Muscle layer of duodenum (tissue), 2 donors: Measurements from ENCODE around the gene NEURL1.
"Not testable (repeated sequence)": the region's sequence is repeated elsewhere in the genome, so short reads cannot be mapped to it uniquely, and the experiment has no call there.

ENCODE experiments used
- H3K27ac ChIP-seq: one replicate; pipeline ENCODE4 v1.7.0; 2013; ENCODE audit warnings: mild to moderate bottlenecking, low read length
- H3K27me3 ChIP-seq: one replicate; pipeline ENCODE4 v1.7.0; 2013; ENCODE audit warnings: low read depth, mild to moderate bottlenecking, control low read depth, low read length
- H3K36me3 ChIP-seq, 2 donors: one replicate each; pipeline ENCODE4 v1.7.0; 2013; ENCODE audit warnings: low read length in 2 of 2, control low read depth in 1 of 2, mild to moderate bottlenecking in 1 of 2; ENCODE audit not compliant: insufficient read depth in 2 of 2, control insufficient read depth in 1 of 2
- H3K4me1 ChIP-seq, 2 donors: one replicate each; pipeline ENCODE4 v1.7.0; 2013; ENCODE audit warnings: low read length in 2 of 2, mild to moderate bottlenecking in 2 of 2, control low read depth in 1 of 2, moderate library complexity in 1 of 2; ENCODE audit not compliant: insufficient read depth in 2 of 2, control insufficient read depth in 1 of 2
- H3K4me3 ChIP-seq, 2 donors: one replicate each; pipeline ENCODE4 v1.7.0; 2013; ENCODE audit warnings: low read length in 2 of 2, low read depth in 1 of 2, mild to moderate bottlenecking in 1 of 2
- H3K9me3 ChIP-seq, 2 donors: one replicate each; pipeline ENCODE4 v1.7.0; 2013; ENCODE audit warnings: low read length in 2 of 2, control low read depth in 1 of 2, mild to moderate bottlenecking in 1 of 2; ENCODE audit not compliant: control insufficient read depth in 1 of 2
- donor health status: healthy.

Gene NEURL1

DNA sequence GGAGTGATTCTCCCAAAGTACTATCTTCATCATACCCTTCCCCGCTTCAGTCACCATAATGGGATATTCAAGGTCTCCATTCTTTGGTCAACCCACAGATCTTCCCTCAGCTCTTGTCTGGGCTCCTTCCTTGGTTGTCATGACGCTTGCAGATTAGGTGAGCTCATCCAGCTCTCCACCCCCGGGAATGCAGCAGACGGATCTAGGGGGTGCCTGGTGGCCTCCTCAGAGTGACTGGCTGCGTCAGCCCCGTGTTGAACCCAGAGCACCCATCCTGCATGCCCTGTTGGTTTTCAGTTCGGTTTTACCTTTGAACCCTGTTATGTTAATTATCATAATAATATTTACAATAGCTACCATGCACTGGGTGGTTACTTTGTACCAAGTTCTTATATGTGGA is 6.4 kb downstream of the NEURL1 start:
- Histone ChIP-seq H3K27ac (no peak overlapping the region), H3K4me1 (peaks cover 0 to 3% of the 10 kb centered on the region in 2 donors), H3K27me3 (peaks cover 5% of the 10 kb centered on the region), H3K4me3 (no peak overlapping the region), H3K36me3 (no peaks in the 10 kb centered on the region), H3K9me3 (no peaks in the 10 kb centered on the region)

DNA sequence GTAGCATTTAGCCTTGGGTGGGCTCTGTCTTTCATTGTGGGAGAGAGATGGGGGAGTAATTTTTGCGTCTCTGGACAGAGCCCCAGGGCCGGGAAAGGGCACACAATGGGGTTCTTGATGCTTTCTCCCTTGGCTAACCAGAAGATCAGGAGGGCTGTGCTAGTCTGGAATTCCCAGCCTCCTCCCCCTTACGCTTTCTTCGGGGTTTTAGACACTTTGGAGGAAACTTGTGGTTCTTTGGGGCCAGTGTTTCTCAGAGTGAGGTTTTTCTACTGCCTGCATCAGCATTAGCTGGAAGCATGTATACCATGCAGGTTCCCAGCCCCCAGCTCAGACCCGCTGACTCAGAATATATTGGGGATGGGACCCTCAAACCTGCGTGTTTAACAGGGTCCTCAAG is 7.0 kb downstream of the NEURL1 start:
- H3K27ac ChIP-seq = no peak overlapping the region
- H3K27me3 ChIP-seq = no peaks in the 10 kb centered on the region
- H3K4me3 ChIP-seq = no peak overlapping the region
- no peaks in the 10 kb centered on the region for H3K36me3 ChIP-seq
- peaks cover 0 to 3% of the 10 kb centered on the region in 2 donors for H3K4me1 ChIP-seq
- H3K9me3 ChIP-seq = no peaks in the 10 kb centered on the region

DNA sequence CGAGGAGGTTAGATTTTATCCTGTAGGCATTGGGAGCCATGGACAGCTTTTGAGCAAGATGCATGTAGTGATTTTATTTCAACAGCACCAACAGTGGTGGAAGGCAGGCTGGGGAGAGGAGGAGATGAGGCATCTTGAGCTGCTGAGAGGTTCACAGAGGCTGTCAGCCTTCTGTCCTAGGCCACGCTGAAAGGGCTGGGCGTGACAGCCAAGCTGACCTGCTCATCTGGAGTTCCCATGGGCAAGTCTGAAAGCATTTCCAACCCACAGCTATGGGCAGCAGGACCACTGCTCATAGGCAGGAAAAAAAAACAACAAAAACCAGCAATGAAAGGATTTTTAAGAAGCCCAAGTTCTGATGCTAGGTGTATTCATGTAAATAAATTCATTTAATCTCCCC is 7.7 kb downstream of the NEURL1 start:
- H3K9me3 ChIP-seq = no peaks in the 10 kb centered on the region
- H3K4me3 ChIP-seq = no peak overlapping the region
- H3K36me3 ChIP-seq = no peaks in the 10 kb centered on the region
- peaks cover 0 to 3% of the 10 kb centered on the region in 2 donors for H3K4me1 ChIP-seq
- H3K27me3 ChIP-seq = no peaks in the 10 kb centered on the region
- no peak overlapping the region for H3K27ac ChIP-seq

DNA sequence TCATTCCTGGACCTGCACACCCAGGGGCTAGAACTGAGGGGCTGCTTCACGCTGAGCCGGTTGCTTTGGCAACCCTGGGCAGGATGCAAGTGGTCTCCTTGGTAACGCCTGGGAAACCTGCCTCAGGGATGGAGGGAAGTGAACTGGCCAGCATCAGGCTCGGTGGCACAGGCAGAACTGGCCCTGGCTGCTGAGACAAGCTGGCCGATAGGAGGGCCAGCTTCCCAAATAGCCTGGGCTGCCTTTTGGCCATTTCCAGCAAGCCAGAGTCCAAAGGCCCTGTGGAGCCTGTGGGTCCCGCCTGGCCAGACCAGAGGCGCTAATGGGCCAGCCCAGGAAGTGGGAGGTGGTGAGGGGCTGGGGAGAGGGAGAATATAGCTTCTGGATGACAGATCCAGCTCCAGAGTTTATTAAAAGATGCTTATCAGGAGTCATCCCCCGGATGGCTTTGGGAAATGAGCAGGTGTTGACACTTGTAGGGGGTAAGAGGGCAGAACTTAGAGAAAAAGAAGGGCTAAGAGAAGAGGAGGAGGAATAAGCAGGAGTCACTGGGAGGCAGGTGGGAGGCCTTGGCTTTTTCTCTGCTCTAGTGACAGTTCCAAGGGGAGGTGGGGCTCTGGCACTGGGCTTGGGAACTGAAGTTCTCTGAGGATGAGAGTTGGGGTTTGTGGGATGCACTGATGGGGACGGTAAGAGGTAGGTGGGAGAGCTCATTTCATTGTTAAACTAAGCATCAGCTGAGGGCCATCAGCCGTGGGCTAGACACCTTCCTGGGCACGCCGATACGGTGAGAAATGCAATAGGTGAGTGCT is 9.6 kb downstream of the NEURL1 start:
- H3K36me3 ChIP-seq = no peaks in the 10 kb centered on the region
- H3K4me1 ChIP-seq = peaks cover 0 to 3% of the 10 kb centered on the region in 2 donors
- no peaks in the 10 kb centered on the region for H3K9me3 ChIP-seq
- H3K4me3 ChIP-seq = no peak overlapping the region
- no peaks in the 10 kb centered on the region for H3K27me3 ChIP-seq
- no peak overlapping the region for H3K27ac ChIP-seq

DNA sequence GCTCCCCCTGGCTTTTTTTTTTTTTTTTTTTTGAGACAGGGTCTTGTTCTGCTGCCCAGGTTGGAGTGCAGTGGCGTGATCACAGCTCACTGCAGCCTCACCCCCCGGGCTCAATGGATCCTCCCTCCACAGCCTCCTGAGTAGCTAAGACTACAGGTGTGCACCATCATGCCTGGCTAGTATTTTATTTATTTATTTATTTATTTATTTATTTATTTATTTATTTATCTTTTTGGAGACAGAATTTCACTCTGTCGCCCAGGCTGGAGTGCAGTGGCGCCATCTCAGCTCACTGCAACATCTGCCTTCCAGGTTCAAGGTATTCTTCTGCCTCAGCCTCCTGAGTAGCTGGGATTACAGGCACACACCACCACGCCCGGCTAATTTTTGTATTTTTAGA is 10.3 kb downstream of the NEURL1 start:
- H3K27ac ChIP-seq, H3K36me3 ChIP-seq, H3K4me1 ChIP-seq, H3K4me3 ChIP-seq, H3K9me3 ChIP-seq, H3K27me3 ChIP-seq: not testable (repeated sequence)

DNA sequence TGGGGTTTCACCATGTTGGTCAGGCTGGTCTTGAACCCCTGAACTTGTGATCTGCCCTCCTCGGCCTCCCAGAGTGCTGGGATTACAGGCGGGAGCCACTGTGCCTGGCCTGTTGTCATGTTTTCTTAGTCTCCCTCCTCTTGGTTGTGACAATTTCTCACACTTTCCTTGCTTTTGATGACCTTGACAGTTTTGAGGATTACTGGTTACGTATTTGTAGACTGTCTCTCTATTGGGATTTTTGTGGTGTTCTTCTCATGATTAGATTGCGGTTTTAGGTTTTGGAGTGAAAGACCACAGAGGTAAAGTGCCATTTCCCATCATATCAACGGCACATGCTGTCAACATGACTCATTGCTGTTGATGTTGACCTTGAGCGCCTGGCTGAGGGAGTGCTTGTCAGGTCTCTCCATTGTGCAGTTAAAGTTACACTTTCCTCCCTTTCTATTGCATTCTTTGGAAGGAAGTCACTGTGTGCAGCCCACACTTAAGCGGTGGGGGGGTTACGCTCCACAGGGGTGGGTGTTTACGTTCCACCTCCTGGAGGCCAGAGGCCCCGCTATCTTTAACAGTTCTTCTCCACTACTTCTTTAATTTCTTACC is 10.8 kb downstream of the NEURL1 start:
- no peak overlapping the region for H3K27ac ChIP-seq

DNA sequence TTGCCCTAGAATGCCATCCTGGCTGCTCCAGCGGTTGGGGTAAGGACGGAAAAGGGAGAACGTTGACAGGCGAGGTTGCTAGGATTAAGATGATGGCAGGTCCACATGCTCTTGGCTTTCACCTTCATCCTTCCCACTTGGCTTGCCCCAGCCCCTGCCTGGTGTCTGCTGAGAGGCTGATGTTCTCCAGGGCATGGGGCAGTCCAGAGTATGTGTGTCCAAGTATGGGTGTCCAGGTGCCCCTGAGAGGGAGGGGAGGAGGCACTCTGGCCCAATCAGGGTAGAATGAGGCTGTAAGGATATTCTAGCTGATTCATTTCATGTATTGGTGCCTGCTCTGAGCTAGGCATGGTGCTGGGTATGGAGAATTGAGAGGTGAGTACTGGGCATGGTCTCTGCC is 12.6 kb downstream of the NEURL1 start:
- H3K4me1 ChIP-seq = no peaks in the 10 kb centered on the region
- no peaks in the 10 kb centered on the region for H3K36me3 ChIP-seq
- H3K4me3 ChIP-seq = no peak overlapping the region
- H3K9me3 ChIP-seq = no peaks in the 10 kb centered on the region
- H3K27ac ChIP-seq = no peak overlapping the region
- no peaks in the 10 kb centered on the region for H3K27me3 ChIP-seq

More for the DNA sequence above, 10.8 kb downstream of the NEURL1 start:
- peaks cover 0 to 3% of the 10 kb centered on the region in 2 donors for H3K4me1 ChIP-seq
- no peaks in the 10 kb centered on the region for H3K27me3 ChIP-seq
- H3K36me3 ChIP-seq = no peaks in the 10 kb centered on the region
- H3K4me3 ChIP-seq = no peak overlapping the region
- H3K9me3 ChIP-seq = no peaks in the 10 kb centered on the region

DNA sequence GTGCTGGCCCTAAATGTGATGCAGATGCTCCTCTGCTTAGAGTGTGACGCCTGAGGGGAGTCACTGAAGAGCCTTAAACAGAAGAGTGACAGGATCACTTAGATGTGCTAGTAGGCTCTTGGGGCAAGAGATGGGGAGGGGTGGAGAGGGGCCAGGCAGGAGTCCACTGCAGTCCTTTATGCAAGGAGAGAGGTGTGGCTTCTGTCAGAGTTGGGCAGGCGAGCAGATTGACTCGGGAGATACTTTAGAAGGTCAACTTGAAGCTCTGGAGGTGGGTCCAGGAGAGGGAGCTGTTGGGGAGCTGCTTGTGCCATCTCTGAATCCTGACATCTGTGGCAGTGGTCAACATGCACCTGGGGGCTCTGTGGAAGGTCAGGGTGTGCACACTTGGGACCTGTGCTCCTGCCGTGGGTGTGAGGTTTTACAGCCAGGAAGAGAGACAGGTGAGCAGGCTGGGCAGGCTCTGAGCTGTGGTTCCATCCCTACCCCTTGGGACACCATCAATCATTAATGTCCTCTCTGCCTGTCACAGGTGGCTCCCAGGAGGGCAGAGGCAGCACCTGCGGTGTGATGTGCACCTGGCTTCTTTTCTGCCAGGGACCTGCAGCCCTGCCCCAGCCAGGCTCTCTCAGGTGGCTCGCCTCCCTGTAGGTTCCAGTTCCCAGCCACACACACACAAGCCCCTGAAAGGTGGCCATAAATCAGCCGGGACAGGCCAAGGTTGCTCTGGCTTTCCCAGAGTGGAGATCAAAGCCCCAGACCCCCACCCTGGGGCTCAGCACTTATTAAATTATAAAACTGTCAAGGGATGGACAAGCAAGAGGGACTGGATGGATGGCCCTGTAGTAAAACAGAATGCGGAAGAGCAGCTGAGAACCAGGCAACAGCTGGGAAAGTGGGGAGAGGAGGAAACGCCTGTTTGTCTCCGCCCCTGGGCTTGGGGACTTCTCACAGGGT is 14.0 kb downstream of the NEURL1 start:
- Histone ChIP-seq H3K9me3 (no peaks in the 10 kb centered on the region), H3K36me3 (no peaks in the 10 kb centered on the region), H3K4me1 (no peaks in the 10 kb centered on the region), H3K27ac (no peak overlapping the region), H3K4me3 (no peak overlapping the region), H3K27me3 (no peaks in the 10 kb centered on the region)

DNA sequence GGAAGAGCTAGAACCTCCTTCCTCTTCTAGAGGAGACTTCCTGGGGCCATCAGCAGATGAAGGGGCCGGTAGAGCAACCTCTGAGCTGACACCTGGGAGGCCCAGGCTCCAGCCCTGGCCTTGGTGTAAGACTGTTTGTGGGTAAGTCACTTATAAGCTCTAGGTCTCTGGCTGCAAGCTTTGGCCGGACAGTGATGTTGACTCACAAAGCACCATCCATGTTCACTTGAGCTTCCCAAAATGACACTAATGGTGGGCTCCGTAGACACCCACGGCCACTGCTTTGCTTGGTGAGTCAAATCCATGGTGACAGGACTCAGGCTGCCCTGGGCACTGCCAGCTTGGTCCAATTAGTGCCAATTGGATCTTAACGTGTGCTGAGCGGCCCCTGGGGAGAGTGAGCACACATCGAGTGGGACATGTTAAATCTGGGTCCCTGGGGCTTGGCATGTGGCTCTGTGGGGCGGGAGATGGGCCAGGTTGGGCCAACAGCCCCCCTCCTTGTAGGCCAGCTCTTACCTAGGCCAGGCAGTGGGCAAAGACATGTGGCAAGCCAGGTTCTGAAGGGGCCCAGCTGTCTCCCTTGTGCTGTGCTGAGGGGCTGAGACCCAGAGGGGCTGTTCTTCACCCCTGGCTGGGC is 16.7 kb downstream of the NEURL1 start:
- H3K36me3 ChIP-seq = no peaks in the 10 kb centered on the region
- H3K4me1 ChIP-seq = peaks cover 3 to 14% of the 10 kb centered on the region in 2 donors

DNA sequence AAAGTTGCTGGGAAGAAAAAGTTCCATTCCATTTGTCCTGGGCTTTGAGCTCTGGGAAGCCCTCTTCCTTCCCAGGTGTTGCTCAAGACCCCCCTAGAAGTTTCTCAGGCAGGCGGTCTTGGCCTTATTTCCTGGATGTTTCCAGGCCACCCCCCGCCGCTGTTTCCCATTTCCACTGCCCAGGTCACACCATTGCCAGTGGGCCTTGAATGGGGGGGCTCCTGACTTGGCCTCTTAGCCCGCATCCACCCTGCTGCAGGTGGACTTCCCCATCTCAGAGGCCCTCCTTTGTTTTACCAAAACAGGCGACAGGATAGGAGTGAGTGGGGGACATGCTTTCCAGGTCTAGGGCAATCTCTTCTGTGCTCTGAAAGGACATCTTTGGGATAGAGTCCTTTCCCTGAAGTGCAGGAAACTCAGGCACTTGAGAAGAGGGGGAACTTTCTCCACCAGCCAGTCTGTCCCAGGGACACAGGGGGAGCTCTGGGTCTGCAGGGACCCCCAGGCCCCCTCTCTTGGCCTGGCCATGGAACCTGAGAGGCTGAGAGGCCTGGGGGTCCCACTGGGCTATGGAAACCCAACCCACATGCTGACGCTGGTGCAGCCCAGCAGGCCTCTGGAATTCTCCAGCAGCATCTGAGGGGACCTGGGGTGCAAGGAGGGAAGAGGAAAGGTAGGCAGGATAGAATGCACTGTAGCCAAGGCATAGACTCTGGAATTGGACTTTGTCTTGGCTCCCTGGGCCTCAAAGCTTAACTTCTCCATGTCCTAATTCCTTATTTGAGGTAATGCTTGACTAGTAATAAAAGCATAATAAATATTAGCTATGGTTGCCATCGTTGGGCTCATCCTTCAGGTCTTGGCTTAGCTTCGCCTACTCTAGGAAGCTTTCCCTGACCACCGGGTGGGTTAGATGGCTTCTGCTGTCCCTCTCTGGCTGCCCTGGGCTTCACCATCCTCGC is 17.6 kb downstream of the NEURL1 start:
- no peak overlapping the region for H3K4me3 ChIP-seq
- H3K4me1 ChIP-seq = peaks cover 3 to 18% of the 10 kb centered on the region in 2 donors
- no peaks in the 10 kb centered on the region for H3K36me3 ChIP-seq
- H3K9me3 ChIP-seq = no peaks in the 10 kb centered on the region
- no peaks in the 10 kb centered on the region for H3K27me3 ChIP-seq
- no peak overlapping the region for H3K27ac ChIP-seq

More for the DNA sequence above, 16.7 kb downstream of the NEURL1 start:
- H3K27ac ChIP-seq = no peak overlapping the region
- H3K27me3 ChIP-seq = no peaks in the 10 kb centered on the region
- no peaks in the 10 kb centered on the region for H3K9me3 ChIP-seq
- H3K4me3 ChIP-seq = no peak overlapping the region
